Ramos (cell line): ENCODE measurements around the gene WNK2.

ENCODE experiments used
- in situ Hi-C: fragments of 300-500 bp; cut with MboI; formaldehyde crosslinking; loops from one replicate; pipeline ENCODE4 v1.14.3; 2022; ENCODE audit warnings: low sequenced_read_pairs; ENCODE audit not compliant: unreplicated experiment

Gene WNK2

DNA sequence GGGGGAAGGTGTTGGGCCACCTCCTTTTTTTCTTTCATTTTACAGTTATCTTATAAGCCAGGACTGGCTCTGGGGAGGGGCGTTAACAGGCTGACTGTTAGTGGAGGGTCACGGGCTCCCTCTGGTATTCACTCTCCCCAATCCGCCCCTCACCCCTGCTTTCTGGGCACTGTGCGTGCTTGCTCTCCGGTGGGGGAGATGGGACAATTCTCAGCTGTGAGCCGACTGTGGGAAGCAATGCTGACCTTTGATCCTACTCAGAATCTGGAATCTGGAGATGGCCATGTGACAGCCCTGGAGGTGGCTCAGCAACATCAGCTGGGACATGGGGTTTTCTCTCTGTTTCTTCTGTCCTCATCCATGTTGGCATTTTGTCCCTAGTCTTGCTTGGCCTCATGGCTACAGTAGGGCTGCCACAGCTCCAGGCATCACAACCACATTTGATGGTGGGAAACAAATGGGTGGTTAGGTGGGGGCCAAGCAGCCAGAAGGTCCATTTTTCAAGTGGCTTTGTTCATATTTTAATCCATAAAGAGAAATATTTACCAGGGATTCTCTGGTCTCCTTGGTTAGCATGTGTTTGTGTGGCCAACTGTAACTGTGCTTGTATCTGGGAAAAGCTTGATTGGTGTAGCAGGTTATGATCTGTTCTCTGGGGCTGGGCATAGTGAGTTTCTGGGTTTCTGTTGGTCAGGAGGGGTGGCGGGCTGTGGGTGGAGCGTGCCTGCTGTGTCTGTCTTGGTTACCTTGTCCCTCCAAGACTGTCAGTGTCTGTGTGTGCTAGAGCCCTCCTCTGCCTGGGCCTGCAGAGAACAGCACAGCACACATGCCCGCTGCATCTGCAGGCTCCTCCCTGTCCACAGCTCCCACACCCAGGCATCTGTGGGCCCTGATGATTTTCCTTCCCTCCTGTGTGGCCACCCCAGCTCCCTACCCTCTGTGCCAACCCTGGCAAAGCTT is 12.4 kb downstream of the WNK2 start:
- in situ Hi-C loops, result no loop called here

DNA sequence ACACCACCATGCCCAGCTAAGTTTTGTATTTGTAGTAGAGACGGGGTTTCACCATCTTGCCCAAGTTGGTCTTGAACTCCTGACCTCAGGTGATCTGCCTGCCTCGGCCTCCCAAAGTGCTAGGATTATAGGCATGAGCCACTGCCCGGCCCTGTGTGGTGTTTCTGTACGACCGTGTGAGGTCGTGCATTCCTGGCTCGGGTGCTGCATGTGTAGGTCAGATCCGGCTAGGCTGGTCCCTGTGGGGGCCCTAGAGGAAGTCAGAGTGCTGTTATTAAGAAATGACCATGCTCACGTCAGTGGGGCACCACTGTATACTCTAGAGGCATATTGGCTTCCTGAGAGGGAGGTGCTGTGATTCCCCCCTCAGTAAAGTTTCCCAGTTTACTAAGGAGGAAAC is 13.7 kb downstream of the WNK2 start:
- in situ Hi-C loops, result no loop called here

DNA sequence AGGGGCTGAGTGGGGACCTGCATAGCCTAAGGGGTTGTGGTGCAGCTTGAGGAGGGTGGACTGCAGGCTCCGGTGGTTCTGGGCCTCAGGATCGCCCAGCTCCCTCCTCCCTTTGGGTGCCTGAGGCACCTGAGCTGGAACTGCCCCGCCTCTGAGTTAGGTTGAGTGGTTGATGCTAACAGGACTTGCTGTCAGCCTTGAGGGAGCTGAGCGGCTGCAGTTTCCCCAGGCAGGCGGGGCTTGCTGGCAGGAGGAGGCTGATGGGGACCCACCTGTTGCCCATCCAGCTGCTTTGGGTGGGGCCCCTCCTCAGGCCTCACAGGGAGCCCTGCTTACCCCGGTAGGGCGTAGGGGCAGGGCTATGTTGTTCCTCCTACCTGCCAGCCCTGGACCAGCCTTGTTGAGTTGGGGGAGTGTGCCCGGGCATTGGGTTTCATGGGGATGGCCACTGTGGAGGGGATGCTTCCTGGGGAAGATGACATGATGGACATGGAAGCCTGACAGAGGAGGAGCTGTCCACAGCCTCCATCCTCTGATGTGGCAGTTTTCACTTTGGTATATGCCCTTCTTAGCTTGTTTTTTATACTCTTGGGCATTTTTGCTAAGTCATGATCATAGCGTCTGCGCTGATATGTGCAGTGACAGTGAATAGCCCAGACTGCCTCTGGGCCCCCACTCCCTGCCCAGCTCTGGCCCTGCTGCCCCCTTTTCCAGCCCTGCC is 14.3 kb downstream of the WNK2 start:
- in situ Hi-C loops, result no loop called here

DNA sequence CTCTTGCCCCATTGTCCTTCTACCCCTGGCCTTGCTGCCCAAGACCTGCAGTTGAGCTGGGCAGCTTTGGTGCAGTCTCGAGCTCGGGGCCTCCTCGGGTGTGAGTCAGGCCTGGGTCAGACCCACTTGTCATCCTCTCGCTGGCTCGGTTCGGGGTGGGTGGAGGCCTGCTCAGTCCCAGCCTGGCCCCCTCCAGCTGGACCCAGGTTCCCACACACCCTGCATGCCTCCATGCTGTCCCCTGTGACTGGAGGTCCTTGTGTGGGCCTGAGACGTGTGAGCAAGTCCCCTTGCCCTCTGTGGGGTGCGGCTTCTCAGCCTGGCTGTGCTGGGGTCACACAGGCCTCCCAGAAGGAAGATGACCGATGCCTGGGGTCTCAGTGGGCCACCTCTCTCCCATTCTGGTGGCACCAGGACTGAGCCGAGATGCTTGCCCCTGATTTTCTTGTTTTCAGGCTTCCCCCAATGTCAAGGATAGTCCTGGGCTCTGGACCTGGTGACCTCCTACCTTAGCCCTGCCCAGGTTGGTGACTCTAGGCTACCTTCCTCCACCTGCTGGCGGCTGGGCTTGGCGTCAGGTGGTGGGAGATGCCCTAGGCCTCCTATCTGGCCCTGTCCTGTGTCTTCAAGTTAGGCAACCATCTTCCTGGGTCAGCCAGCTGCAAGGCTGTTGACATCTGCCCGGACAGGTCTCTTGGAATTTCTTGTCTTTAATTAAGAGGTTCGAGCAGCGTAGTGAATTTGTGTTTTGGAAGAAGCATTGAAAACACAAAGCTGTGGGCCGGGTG is 15.1 kb downstream of the WNK2 start:
- in situ Hi-C loops, result no loop called here

DNA sequence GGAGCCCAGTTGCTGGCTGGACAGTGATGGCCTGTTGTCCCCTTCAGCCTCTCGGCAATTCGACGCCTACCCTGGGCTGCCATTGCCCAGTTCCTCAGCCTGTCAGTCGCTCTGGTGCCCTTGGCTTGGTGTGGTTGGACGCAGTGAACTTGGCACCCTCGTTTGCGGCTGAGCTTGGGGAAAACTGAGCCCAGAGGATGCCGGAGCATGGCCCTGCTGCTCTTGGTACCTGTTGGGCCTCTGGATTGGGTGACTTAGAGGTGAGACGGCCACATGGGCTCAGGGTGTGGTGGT is 16.5 kb downstream of the WNK2 start:
- in situ Hi-C loops, result no loop called here

DNA sequence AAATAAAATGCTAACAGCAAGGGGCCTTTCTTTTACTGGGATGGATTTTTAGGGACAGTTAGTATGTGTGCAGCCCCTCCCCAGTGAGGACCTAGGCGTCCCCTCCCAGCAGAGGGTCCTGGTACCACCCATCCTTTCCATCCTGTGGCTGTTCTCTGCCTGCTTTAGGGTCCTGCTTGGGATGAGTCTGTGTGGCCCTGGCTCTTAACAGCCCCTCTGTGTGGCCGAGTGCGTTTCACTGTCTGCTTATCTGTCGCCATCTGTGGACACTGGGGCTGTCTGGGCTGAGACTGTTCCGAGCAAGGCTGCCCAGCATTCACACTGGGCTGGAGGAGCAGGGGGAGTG is 17.0 kb downstream of the WNK2 start:
- in situ Hi-C loops, result no loop called here

DNA sequence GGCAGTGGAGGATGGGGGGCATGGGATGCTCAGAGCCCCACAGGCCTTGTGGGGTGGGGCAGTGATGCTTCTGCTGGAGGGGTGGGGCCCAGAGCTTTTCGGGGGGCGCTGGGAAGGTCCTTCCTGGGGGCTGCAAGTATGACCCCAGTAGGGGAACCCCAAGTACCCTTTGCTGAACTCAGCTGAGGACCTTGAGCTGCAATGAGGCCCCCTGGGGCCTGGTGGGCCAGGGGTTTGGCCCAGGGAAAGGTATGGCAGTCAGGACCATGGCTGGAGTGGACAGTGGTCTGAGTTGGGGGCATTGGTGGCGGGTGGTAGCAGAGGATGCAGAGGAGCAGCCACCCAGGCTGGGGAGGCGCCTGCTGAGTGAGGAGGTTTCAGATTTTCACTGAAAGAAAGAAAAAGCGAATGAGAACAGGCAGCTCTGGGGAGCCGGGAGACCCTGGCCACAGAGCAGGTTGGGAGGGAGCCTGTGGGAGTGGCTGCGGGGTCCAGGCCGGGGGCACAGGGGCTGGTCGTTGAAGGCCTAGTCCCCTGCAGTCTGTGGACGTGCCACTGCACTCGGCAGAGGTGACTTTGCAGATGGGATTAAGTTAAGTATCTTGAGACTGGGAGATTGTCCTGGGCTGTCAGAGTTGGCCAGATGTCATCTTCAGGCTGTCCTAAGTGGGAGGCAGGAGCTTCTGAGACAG is 19.2 kb downstream of the WNK2 start:
- in situ Hi-C loops, result no loop called here

DNA sequence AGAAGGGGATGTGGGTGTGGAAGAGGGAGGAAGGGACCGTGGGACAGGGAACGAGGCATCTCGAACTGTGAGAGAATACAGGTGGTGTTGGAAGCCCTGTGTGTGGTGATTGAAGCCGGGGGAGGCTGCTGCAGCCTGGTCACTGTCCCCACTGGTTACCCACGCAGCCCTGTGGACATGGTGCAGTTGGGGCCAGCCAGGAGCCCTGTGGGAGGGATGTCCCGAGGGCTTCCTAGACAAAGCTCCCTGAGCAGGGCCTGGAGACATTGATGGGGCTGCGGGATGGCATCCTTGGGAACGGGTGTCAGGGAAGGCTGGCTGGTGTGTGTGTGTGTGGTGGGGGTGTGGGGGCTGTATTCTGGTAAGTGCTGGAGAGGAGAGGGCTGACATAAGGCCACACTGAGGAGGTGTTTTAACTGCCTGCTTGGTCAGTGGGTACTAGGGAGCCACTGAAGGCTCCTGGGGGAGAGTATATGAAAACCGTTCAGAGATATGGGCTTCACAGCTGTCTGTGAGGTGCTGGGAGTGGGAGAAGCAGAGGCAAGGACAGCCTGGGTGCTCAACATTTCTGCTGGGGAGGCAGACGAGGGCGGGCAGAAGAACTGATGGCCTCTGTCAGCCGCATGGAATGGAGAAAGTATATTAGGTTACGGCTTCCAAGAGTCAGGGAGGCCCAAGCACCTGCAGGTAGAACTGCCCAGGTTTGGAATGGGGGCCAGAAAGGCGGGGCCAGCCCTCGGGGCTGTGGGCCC is 20.0 kb downstream of the WNK2 start:
- in situ Hi-C loops, result no loop called here

DNA sequence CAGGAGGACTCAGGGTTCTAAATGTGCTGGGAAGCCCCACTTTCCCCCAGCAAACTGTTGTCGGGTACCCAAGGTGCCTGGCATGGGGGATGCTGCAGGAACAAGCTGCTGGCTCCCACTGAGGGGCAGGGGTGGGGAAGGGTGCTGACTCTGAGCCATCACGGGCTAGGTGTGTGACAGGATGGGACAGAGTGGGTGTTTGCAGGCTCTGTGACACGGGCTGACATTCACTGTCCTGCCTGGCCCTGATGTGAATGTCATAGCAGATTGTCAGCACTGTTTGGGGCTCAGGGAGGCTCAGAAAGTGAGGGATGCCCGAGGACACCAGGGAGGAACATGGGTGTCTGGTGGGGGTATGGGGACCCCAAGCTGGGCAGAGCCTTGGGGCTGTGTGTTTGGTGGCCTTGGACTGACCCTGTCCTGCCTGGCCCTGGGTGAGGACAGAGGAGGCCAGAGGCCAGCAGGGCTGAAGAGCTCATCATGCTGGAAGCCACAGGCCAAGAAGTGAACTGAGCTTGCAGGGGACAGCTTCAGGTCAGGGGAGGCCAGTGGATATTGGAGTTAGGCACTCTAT is 20.6 kb downstream of the WNK2 start:
- in situ Hi-C loops, result no loop called here

DNA sequence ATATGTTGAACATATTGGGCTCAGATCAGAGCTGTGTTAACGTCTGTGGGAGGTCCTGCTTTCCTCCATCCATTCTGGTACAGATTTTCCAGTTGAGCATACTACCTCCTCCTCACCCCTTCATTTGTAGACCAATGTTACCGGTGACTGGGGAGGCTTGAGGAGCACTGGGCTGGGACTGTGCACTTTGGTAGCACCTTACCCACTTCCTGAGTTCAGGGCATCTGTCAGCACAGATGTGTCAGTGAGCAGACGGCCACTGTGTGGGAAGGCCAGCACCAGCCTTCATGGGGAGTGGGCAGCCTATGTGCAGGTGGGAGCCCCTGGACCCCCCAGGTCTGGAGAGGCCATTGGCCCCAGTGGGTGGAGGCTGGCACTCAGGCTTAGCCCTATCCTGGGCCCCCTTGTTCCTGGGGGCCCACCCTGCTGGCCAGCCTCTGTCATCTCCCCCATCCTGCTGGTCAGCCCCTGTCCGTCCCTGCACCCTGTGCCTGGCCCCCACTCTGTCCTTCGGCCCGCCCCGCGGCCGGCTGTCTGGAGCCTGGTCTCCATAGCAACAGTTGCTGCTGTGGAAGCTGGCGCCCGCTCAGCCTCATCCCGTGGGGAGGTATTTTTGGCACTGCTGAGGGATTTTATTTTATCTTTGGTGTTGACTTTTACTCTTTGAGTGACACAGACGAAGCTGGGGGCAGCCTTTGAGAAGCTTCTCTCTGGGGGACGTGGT is 21.3 kb downstream of the WNK2 start:
- in situ Hi-C loops, result no loop called here

DNA sequence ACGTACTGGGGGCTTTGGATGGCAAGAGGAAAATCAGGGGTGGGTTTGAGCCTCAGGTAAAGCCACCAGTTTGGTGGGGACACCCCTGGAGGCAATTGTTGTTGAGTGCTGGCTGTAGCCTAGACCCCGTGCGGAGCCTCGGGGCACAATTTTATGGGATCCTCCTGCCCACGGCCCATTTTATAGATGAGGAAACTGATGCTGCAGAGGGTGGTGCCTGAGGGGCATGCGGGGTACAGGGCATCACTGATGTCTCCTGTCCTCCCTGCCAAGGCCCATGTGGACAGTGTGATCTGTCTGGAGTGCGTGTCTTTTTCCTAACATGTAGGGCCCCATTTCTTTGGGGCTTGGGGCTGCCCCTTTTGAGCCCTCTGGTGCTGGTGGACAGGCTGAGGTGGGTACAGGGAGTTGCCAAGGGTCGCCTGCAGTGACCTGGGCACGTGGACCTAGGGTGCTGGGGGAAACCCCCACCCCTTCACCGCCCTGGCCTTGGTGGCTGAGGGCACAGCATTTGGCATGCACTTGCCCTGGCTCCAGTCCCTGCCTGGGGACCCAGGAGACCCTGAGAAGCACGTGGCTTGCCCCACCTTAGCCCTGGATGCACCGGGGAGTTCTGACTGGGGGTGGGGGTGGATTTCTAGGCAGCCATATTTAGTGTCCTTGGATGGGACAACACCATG is 22.1 kb downstream of the WNK2 start:
- in situ Hi-C loops, result no loop called here

DNA sequence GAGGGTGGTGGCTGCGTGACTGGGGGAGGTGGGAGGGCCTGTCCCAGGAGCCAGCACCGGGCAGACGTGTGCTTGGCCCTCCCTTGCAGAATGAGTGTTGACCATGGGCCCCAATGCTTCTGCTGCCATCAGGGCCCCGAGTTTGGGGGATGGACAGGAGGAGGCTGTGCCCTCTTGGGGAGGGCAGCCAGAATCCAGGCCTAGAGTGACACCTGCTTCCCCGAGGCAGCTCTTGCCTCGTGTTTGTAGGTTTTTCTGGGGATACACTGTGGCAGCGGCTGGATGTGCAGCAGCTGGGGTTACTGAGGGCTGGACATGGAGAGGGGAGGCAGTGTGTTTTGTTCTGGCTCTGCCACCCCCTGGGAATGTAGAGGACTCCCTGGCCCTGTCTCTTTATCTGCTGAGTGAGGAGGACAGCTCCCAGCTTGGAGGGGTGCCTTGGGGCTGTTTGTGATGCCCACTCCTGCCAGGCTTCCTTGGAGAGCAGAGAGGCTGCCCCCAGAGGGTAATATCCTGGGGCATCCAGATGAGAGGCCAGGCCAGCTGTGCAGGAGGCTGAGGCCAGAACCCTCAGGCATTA is 22.7 kb downstream of the WNK2 start:
- in situ Hi-C loops, result no loop called here

DNA sequence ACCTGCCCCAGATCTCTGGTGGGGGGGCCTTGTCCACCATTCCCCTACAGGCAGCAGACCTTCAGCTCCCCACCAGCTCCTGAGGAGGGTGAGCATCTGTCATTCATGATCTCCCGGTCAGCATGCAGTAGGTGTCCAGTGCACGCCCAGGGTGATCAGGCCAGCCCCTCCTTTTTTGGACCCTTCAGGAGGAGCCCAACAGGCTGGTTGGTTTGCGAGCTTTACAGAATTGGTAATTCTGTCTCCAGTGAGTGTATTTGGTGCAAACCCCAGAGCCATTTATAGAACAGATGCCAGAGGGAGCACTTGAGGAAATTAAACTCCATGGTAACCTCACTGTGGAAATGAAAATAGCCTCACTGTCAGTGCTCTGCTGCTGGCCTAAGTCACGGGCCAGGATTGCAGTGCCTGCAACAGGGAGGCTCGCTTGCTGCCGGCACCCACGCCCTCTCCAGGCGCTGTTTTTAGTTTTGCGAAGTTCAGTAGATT is 23.4 kb downstream of the WNK2 start:
- in situ Hi-C loops, result no loop called here

DNA sequence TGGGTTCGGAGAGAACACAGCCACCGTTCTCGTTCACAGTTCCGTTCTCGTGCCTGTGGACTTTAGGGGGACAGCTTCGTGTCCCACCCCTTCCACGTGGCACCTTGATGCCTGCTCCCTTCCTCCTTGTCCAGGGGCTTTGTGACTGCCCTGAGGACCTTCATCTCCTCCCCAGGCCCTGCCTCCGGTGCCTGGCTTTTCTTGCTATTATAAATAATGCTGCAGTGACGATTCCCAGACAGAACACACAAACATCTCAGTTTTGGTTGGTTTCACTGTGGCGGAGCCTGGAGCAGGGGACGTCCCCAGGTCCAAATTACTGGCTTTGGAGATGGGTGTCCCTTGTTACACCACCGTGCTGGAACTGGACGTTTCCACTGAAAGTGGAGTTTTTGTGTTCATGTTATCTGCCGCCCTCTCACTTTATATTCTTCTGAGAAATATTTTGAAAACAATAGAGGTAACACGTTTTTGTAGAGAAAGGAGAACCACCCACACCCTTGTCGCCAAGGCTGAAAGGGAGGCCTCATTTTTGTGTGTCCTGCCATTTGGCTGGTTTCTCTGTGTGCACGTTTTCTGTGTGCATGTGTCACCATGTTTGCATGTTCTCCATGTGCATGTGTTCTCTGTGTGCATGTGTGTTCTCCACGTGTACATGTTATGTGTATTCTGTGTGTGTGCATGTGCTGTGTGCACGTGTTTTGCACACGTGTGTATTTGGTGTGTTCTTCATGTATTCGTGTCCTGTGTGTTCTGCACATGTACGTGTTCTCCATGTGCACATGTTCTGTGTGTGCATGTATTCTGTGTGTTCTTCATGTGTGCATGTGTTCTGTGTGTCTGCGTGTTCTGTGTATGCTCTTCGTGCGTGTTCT is 24.2 kb downstream of the WNK2 start:
- in situ Hi-C loops, result no loop called here

DNA sequence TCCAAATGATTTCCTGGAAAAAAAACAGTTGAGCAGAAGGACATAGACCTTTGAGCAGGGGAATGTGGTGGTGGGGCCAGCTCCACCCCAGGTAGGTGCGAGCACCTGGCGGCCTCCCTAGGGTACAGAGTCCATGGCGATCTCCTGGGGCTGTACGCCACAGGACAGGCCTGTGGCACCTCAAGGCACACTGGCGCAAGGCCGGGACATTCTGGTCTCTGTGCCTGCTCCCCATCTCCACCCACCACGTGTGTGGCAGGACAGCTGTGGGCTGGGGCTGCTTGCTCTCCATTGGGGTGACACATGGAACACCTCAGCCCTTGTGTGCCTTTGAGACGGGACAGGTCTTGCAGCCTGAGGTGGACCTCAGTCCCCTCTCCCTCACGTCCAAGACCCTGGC is 25.2 kb downstream of the WNK2 start:
- in situ Hi-C loops, result no loop called here

DNA sequence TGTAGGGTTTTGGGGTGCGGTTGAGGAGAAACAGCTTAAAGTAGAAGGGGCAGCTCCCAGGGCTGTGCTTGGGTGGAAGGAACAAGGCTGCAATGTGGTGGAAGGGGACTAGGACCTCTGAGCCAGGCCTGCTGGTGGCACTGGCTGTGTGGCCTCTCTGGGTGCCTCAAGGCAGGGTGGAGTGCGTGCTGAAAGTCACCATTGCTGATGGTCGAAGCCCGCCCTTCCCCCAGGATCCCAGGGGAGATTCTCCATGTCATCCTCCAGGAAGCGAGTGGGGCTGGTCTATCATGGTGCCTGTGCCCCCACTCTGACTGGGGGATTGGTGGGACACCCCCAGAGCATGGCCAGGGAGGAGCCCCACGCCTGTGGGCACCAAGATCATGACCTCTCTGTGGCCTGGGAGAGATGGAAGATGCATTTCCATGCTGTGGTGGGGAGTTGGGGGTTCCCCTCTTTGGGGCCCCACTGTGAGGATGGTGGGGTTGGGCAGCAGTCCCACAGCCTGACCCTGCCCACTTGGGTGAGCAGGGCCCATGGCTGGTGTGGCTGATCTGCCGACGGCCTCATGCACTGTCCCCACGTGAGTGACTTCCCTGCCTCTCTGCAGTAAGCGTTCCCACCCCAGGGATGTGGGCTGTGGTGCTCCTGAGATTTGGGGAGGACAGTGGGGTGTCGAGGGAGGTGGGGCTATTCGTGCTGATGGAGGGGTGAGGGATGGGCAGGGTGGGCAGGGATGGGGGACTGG is 25.8 kb downstream of the WNK2 start:
- in situ Hi-C loops, result no loop called here
